HL-60/S4 treated with retinoic acid at 250 ng/mL for 4 days and 3 days (cell line): Measurements from ENCODE around the gene CLDND1.

ENCODE experiments used
- in situ Hi-C: fragments of 300-500 bp; cut with MboI; formaldehyde crosslinking; loops from 2 replicates; pipeline ENCODE4 v1.7.0; 2022; ENCODE audit warnings: low sequenced_read_pairs

Gene CLDND1

GRCh38 chr3:98552232-98553020 is 29.7 kb upstream of the CLDND1 start:
- in situ Hi-C loops, result no loop called here

- in situ Hi-C loops, result no loop called here
Observed at GRCh38 chr3:98551754-98552153, 29.1 kb upstream of the CLDND1 start.

- in situ Hi-C loops, result no loop called here
Observed at GRCh38 chr3:98551236-98551635, 28.5 kb upstream of the CLDND1 start.

GRCh38 chr3:98550833-98551232 is 28.1 kb upstream of the CLDND1 start:
- in situ Hi-C loops, result no loop called here

- in situ Hi-C loops, result no loop called here
Observed at GRCh38 chr3:98548544-98548943, 25.8 kb upstream of the CLDND1 start.

GRCh38 chr3:98545940-98546339 is 23.2 kb upstream of the CLDND1 start:
- in situ Hi-C loops, result no loop called here

- in situ Hi-C loops, result no loop called here
Observed at GRCh38 chr3:98542623-98543022, 19.9 kb upstream of the CLDND1 start.

- in situ Hi-C loops, result no loop called here
Observed at GRCh38 chr3:98541695-98542094, 19.0 kb upstream of the CLDND1 start.

- in situ Hi-C loops, result no loop called here
Observed at GRCh38 chr3:98540346-98540745, 17.6 kb upstream of the CLDND1 start.

- in situ Hi-C loops, result no loop called here
Observed at GRCh38 chr3:98536456-98537017, 13.8 kb upstream of the CLDND1 start.

GRCh38 chr3:98534734-98535133 is 12.0 kb upstream of the CLDND1 start:
- in situ Hi-C loops, result no loop called here

- in situ Hi-C loops, result no loop called here
Observed at GRCh38 chr3:98534168-98534567, 11.5 kb upstream of the CLDND1 start.

GRCh38 chr3:98532709-98533571 is 10.2 kb upstream of the CLDND1 start:
- in situ Hi-C loops, result no loop called here

GRCh38 chr3:98532275-98532637 is 9.6 kb upstream of the CLDND1 start:
- in situ Hi-C loops, result no loop called here

GRCh38 chr3:98531622-98532274 is 9.0 kb upstream of the CLDND1 start, which contains the start of gene GPR15:
Gene GPR15, plus strand, starts transcription at chr3:98531978. Its CDS starts 56 bp downstream, at chr3:98532034.
- in situ Hi-C loops, result no loop called here

GRCh38 chr3:98530676-98531075 is 8.0 kb upstream of the CLDND1 start:
- in situ Hi-C loops, result no loop called here

GRCh38 chr3:98529856-98530459 is 7.3 kb upstream of the CLDND1 start:
- in situ Hi-C loops, result no loop called here

GRCh38 chr3:98528474-98529346 is 6.0 kb upstream of the CLDND1 start:
- in situ Hi-C loops, result no loop called here

- in situ Hi-C loops, result no loop called here
Observed at GRCh38 chr3:98525494-98525893, 2.8 kb upstream of the CLDND1 start.
